Cardiac ventricle fibroblast (primary cell): ENCODE data around the gene UGT2B28. TPM values are rescaled to one million over a fixed set of nuclear protein-coding genes. Genes with fewer than 3 reads are reported as not detected.

ENCODE experiments used
- total RNA-seq: library from RNA; depleted of rRNA; stranded (reverse); fragments of >200 nt; gene quantifications from 2 replicates; pipeline ENCODE4 v1.2.3, GENCODE V29; 2015

Gene UGT2B28
- total RNA-seq = not detected in 2 replicates

DNA sequence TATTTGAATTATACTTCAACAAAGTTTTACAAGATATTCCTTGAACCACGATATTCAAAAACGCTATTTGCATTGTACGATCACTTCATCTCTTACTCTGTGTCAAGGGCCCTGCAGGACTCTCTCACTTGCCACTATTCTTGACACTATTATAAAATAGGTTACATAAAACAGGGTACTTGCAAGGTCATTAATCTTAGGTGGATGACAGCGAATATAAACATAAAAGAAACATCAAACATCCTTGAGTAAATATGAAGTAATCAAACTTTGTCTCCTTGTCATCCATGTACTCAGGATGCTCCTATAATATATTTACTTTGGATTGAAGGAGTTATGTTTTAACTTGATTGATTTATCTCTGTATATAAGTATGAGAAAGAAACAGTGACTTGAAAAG is at the start of gene UGT2B28:
Gene UGT2B28 (plus strand): TSS at position 395 of the 400 bp plus-strand sequence. CDS start 26 bp downstream, outside the sequence.

Other genes starting within 250 kb of the UGT2B28 start
- gene UGT2B7, start 184.0 kb upstream of the UGT2B28 start, total RNA-seq = not detected in 2 replicates
- gene UGT2B11, start 65.7 kb upstream of the UGT2B28 start, total RNA-seq = not detected in 2 replicates
- gene UGT2B4, start 215.4 kb downstream of the UGT2B28 start, total RNA-seq = not detected in 2 replicates